A204.1 (cell line): ENCODE measurements around the gene PHYKPL.
"Not testable (repeated sequence)": the region's sequence is repeated elsewhere in the genome, so short reads cannot be mapped to it uniquely, and the experiment has no call there.

Experiments
- FAIRE-seq: peaks from 2 replicates; lab custom pipeline; 2012; peaks lifted over from hg19 to GRCh38; lab: Jason Lieb, UNC

Gene PHYKPL

GRCh38 chr5:178206166-178207101, 26.2 kb downstream of the PHYKPL start:
- no peak for FAIRE-seq

GRCh38 chr5:178205749-178206047, 26.9 kb downstream of the PHYKPL start:
- FAIRE-seq, result no peak

GRCh38 chr5:178204935-178205748, 27.5 kb downstream of the PHYKPL start:
- FAIRE-seq, result no peak

DNA sequence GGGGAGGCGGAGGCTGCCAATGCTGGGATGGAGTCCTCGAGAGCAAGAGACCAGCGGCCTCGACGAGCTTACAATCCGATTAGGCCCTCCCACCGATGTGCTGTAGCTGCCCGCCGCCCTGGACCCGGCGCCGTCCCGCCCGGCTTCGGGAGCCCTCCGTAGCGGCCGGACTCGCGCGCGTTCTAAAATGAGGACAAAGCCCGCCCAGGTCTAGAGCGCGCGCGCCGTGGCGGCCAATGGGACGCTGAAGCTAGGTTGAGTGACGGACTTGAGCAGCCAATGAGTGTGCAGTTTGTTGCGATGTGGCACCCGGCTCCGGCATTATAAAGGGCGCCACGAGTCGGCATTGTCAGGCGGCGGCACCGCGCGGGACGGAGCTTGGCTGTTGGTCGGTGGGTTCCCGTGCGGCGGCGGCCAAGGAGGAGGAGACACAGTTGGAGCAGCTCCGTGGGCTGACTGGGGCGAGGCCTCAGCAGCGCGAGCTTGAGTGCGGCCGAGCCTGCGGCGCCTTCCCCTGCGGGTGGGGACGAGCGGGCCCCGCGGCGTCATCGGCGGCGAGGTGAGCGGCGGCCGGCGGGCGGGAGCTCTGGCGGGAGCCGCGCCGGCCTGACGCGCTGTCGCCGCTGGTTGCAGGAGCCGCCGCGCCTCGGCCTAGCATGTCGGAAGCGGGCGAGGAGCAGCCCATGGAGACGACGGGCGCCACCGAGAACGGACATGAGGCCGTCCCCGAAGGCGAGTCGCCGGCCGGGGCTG, 28.2 kb downstream of the PHYKPL start, which contains the start of gene HNRNPAB:
Gene HNRNPAB (plus strand): TSS at position 352 of the 753 bp plus-strand sequence. CDS start 305 bp downstream, at position 657.
- peak; percentile 62 for FAIRE-seq

- no peak for FAIRE-seq
Observed at GRCh38 chr5:178203670-178204181, 28.9 kb downstream of the PHYKPL start.

DNA sequence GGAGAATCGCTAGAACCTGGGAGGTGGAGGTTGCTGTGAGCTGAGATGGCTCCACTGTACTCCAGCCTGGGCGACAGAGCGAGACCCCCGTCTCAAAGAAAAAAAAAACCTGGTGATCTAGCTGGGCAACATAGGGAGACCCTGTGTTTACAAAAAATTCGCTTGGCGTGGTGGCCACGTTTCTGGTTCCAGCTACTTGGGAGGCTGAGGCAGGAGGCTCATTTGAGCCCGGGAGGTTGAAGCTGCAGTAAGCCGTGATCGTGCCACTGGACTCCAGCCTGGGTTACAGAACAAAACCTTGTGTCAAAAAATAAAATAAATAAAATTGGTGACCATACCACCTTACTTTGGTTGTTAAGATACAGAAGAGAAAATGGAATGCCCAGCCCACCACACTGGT, 30.1 kb downstream of the PHYKPL start:
- FAIRE-seq, result no peak

DNA sequence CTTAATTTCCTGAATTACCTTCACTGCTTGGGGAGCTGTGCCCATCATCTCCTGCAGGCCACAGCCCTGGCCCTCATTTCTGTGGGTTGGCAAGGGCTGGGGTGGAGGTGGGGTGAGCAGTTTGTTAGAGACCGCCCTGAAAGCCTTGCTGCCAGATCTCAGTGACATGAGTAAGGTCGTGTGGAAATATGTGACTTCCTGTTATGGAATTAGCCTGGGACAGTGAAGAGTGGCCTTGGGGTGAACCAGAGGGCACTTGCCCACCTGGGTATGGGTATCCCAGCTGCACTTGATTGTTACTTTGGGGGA, 30.7 kb downstream of the PHYKPL start:
- no peak for FAIRE-seq

DNA sequence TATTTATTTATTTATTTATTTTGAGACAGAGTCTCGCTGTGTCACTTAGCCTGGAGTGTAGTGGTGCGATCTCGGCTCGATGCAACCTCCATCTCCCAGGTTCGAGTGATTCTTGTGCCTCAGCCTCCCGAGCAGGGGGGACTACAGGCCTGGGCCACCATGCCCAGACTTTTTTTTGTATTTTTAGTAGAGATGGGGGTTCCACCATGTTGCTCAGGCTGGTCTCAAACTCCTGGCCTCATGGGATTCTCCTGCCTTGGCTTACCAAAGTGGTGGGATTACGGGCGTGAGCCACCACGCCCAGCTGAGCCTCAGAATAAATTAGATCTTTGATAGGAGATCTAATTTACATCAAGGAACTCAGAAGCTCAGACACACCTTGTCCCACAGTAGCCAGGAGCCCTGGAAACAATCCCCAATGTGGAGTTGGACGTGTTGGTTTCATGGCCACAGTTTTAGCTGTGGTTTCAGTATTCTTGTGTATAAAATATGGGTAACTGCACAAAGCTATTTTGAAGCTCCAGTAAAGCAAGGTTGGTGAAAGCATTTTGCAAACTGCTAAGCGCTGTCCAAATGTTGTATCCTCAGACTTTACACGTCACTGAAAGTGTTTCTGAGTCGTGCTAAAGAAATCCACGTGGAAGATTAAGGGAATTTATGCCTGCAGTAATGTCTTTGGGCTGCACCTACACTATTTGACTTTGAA, 31.2 kb downstream of the PHYKPL start:
- no peak for FAIRE-seq

GRCh38 chr5:178199581-178200434, 32.8 kb downstream of the PHYKPL start:
- no peak for FAIRE-seq

DNA sequence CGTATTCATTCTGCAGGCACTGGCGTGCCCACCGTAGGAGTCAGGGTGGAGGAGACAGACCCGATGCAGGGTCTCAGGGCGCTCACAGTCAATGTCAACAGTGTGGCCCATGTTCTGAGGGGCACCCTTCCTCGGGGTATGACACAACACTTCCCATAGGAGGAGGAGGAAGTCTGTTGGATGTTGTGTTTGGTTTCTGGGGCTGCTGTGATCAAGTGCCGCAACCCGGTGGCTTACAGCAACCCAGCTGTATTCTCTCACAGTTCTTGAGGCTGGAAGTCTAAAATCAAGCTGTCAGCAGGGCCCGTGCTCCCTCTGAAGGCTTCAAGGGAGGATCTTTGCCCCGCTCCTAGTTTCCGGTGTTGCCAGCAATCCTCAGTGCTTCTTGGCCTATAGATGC, 33.9 kb downstream of the PHYKPL start:
- no peak for FAIRE-seq

GRCh38 chr5:178198151-178198550, 34.5 kb downstream of the PHYKPL start:
- FAIRE-seq, result not testable (repeated sequence)

GRCh38 chr5:178196986-178197385, 35.6 kb downstream of the PHYKPL start:
- no peak for FAIRE-seq

GRCh38 chr5:178196281-178196812, 36.3 kb downstream of the PHYKPL start:
- FAIRE-seq, result no peak

DNA sequence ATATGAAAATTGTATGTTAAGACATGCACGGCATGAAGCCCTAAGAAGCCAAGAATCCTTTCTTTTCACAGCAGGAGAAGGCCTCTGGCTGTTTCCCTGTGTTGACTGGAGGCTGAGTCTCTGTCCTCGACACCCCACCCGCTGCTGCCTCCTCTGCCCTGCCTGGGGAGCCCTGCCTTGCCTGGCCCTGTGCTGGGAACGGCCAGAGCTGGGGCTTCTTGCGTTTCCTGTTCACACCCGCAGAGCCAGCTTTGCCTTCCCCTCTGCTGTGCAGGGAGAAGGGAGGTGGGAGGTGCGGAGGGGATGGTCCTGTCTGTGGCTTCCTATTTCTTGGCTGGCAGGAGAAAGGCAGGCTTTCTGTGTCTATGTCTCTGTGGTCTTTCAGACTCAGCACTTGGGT, 38.6 kb downstream of the PHYKPL start:
- FAIRE-seq, result no peak

- no peak for FAIRE-seq
Observed at GRCh38 chr5:178193251-178193809, 39.3 kb downstream of the PHYKPL start.

- no peak for FAIRE-seq
Observed at GRCh38 chr5:178192787-178193186, 39.8 kb downstream of the PHYKPL start.

- no peak for FAIRE-seq
Observed at GRCh38 chr5:178192244-178192643, 40.4 kb downstream of the PHYKPL start.

- FAIRE-seq, result no peak
Observed at GRCh38 chr5:178191661-178192060, 40.9 kb downstream of the PHYKPL start.

DNA sequence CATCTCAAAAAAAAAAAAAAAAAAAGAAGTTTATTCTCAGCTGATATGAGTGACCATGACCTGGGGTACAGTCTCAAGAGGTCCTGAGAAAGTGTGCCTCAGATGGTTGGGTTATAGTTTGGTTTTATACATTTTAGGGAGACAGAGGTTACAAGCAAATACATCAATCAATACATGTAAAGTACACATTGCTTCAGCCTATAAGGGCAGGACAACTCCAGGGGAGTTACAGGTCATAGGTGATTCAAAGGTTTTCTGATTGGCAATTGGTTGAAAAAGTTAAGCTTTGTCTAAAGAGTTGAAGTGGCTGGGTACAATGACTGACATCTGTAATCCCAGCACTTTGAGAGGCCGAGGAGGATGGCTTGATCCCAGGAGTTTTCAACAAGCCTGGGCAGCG, 43.2 kb downstream of the PHYKPL start:
- FAIRE-seq, result no peak

- FAIRE-seq, result no peak
Observed at GRCh38 chr5:178187014-178187413, 45.6 kb downstream of the PHYKPL start, which contains the start of gene GMCL2. Gene GMCL2 (minus strand): TSS chr5:178187371. CDS start chr5:178187299, 72 bp downstream.
